ENCODE measurements around the gene PEG3. TPM values are rescaled to one million over a fixed set of nuclear protein-coding genes. Genes with fewer than 3 reads are reported as not detected.
"Not testable (repeated sequence)": the region's sequence is repeated elsewhere in the genome, so short reads cannot be mapped to it uniquely, and the experiment has no call there.

Gene PEG3
- total RNA-seq (2014; rRNA removed), result not detected in 2 replicates
- not detected for polyA plus RNA-seq (2012)

GRCh38 chr19:56840451-56841192 is at the start of gene PEG3, which contains the start of gene ZIM2:
Gene PEG3, minus strand, starts transcription at chr19:56840726. Its CDS starts 16,071 bp downstream, at chr19:56824655.
Gene ZIM2, minus strand, starts transcription at chr19:56840726. Its CDS starts 16,449 bp downstream, at chr19:56824277.
- no peak for DNase-seq (ENCODE audit: low read depth)

GRCh38 chr19:56885173-56885985 is 44.9 kb upstream of the PEG3 start:
- no peak for DNase-seq (ENCODE audit: low read depth)

- DNase-seq (ENCODE audit: low read depth), result no peak
These were observed 43.9 kb upstream of the PEG3 start for GRCh38 chr19:56884441-56884840.

GRCh38 chr19:56880592-56881190 is 40.2 kb upstream of the PEG3 start:
- no peak for DNase-seq (ENCODE audit: low read depth)

- DNase-seq (ENCODE audit: low read depth), result no peak
These were observed 36.7 kb upstream of the PEG3 start for GRCh38 chr19:56877069-56877715.

- no peak for DNase-seq (ENCODE audit: low read depth)
These were observed 35.2 kb upstream of the PEG3 start for GRCh38 chr19:56875717-56876116.

GRCh38 chr19:56874530-56874929 is 34.0 kb upstream of the PEG3 start:
- DNase-seq (ENCODE audit: low read depth), result no peak

GRCh38 chr19:56873493-56873892 is 33.0 kb upstream of the PEG3 start:
- no peak for DNase-seq (ENCODE audit: low read depth)

- DNase-seq (ENCODE audit: low read depth), result no peak
These were observed 29.4 kb upstream of the PEG3 start for GRCh38 chr19:56869886-56870285.

GRCh38 chr19:56868446-56868845 is 27.9 kb upstream of the PEG3 start:
- DNase-seq (ENCODE audit: low read depth), result no peak

GRCh38 chr19:56866538-56866937 is 26.0 kb upstream of the PEG3 start:
- DNase-seq (ENCODE audit: low read depth), result no peak

- no peak for DNase-seq (ENCODE audit: low read depth)
These were observed 24.1 kb upstream of the PEG3 start for GRCh38 chr19:56864443-56865125.

GRCh38 chr19:56862741-56863140 is 22.2 kb upstream of the PEG3 start:
- DNase-seq (ENCODE audit: low read depth), result no peak

GRCh38 chr19:56860409-56860808 is 19.9 kb upstream of the PEG3 start:
- DNase-seq (ENCODE audit: low read depth), result not testable (repeated sequence)

- no peak for DNase-seq (ENCODE audit: low read depth)
These were observed 17.5 kb upstream of the PEG3 start for GRCh38 chr19:56858026-56858425.

GRCh38 chr19:56856822-56857221 is 16.3 kb upstream of the PEG3 start:
- no peak for DNase-seq (ENCODE audit: low read depth)

GRCh38 chr19:56852361-56852760 is 11.8 kb upstream of the PEG3 start:
- DNase-seq (ENCODE audit: low read depth), result not testable (repeated sequence)

GRCh38 chr19:56848166-56848565 is 7.6 kb upstream of the PEG3 start:
- no peak for DNase-seq (ENCODE audit: low read depth)

GRCh38 chr19:56842412-56842811 is 1.9 kb upstream of the PEG3 start:
- no peak for DNase-seq (ENCODE audit: low read depth)

GRCh38 chr19:56841193-56841543 is 642 bp upstream of the PEG3 start:
- no peak for DNase-seq (ENCODE audit: low read depth)

Measured in LHCN-M2 (cell line).